WTC11 (cell line): ENCODE measurements around the gene NPAS3.

Experiments
- ZNF138 ChIP-seq: sonication (generic); formaldehyde crosslinking; conservative IDR thresholded peaks from 2 replicates; pipeline ENCODE4 v1.8.1; 2022; ENCODE audit warnings: mild to moderate bottlenecking, moderate library complexity, missing genetic modification reagents
- TF ChIP-seq, protein P1 (sequence below): sonication (generic); formaldehyde crosslinking; IDR thresholded peaks from 2 replicates; pipeline ENCODE4 v1.8.1; 2023; ENCODE audit warnings: mild to moderate bottlenecking, missing genetic modification reagents, moderate library complexity

GRCh38 chr14:33163109-33163508 is 224.4 kb downstream of the NPAS3 start:
- no peak for TF ChIP-seq ZNF138 (CRISPR knock-in tag)
- TF ChIP-seq, protein P1, sequence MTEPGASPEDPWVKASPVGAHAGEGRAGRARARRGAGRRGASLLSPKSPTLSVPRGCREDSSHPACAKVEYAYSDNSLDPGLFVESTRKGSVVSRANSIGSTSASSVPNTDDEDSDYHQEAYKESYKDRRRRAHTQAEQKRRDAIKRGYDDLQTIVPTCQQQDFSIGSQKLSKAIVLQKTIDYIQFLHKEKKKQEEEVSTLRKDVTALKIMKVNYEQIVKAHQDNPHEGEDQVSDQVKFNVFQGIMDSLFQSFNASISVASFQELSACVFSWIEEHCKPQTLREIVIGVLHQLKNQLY, result no peak
